GM23338 (cell line): ENCODE results near the gene VMO1. TPM values are rescaled to one million over a fixed set of nuclear protein-coding genes. Genes with fewer than 3 reads are reported as not detected.

Experiments
- polyA plus RNA-seq: library from polyadenylated mRNA; unstranded; fragments of >200 nt; fragmentation: Nextera tagmentation; extraction: Ambion mirVana; gene quantifications from 2 replicates; pipeline ENCODE4 v1.2.1, GENCODE V29; 2016
- total RNA-seq: library from RNA; depleted of rRNA; stranded (reverse); fragments of >200 nt; shearing (Covaris generic); gene quantifications from 2 replicates; pipeline ENCODE4 v1.2.3, GENCODE V29; 2014; rRNA removed

Gene VMO1
- total and polyA plus RNA-seq, 2 experiments from 2014 or later: 0.38 to 0.47 TPM

Other genes with a start within 250 kb of the VMO1 start
- 169 and 213 TPM in 2 replicates for gene MYBBP1A, start 231.0 kb downstream of the VMO1 start, total RNA-seq
- 66.4 and 70.7 TPM in 2 replicates for gene MYBBP1A, start 231.0 kb downstream of the VMO1 start, polyA plus RNA-seq
- gene GGT6, start 225.8 kb downstream of the VMO1 start, total RNA-seq: 0.24 TPM in 1 of 2 replicates, not detected in the other
- 0.12 TPM in 1 of 2 replicates, not detected in the other for gene GGT6, start 225.8 kb downstream of the VMO1 start, polyA plus RNA-seq
- gene SMTNL2, start 201.8 kb downstream of the VMO1 start, total RNA-seq: 1.7 and 4.3 TPM in 2 replicates
- gene SMTNL2, start 201.8 kb downstream of the VMO1 start, polyA plus RNA-seq: 1.3 and 3.1 TPM in 2 replicates
- 1.1 and 1.4 TPM in 2 replicates for gene ALOX15, start 144.7 kb downstream of the VMO1 start, total RNA-seq
- gene ALOX15, start 144.7 kb downstream of the VMO1 start, polyA plus RNA-seq: 0.28 and 1.2 TPM in 2 replicates
- gene PELP1, start 82.2 kb downstream of the VMO1 start, total RNA-seq: 91.0 and 123 TPM in 2 replicates
- 39.4 and 41.1 TPM in 2 replicates for gene PELP1, start 82.2 kb downstream of the VMO1 start, polyA plus RNA-seq
- gene ARRB2, start 75.7 kb downstream of the VMO1 start, total RNA-seq: 23.0 and 45.0 TPM in 2 replicates
- 37.3 and 39.5 TPM in 2 replicates for gene ARRB2, start 75.7 kb downstream of the VMO1 start, polyA plus RNA-seq
- 15.5 and 16.7 TPM in 2 replicates for gene MED11, start 54.9 kb downstream of the VMO1 start, total RNA-seq
- gene MED11, start 54.9 kb downstream of the VMO1 start, polyA plus RNA-seq: 32.8 and 33.3 TPM in 2 replicates
- gene ZMYND15, start 46.5 kb downstream of the VMO1 start, total RNA-seq: 1.4 TPM in 1 of 2 replicates, not detected in the other
- gene ZMYND15, start 46.5 kb downstream of the VMO1 start, polyA plus RNA-seq: 0.21 and 0.32 TPM in 2 replicates
- 4.1 and 6.8 TPM in 2 replicates for gene CXCL16, start 46.4 kb downstream of the VMO1 start, total RNA-seq
- gene CXCL16, start 46.4 kb downstream of the VMO1 start, polyA plus RNA-seq: 3.7 and 4.0 TPM in 2 replicates
- gene TM4SF5, start 14.5 kb downstream of the VMO1 start, total RNA-seq: not detected in 2 replicates
- gene TM4SF5, start 14.5 kb downstream of the VMO1 start, polyA plus RNA-seq: not detected in 2 replicates
- gene GLTPD2, start 2.6 kb upstream of the VMO1 start, total RNA-seq: 1.3 TPM in 1 of 2 replicates, not detected in the other
- 0.33 and 0.47 TPM in 2 replicates for gene GLTPD2, start 2.6 kb upstream of the VMO1 start, polyA plus RNA-seq
- 266 and 302 TPM in 2 replicates for gene PSMB6, start 9.8 kb upstream of the VMO1 start, total RNA-seq
- 465 and 502 TPM in 2 replicates for gene PSMB6, start 9.8 kb upstream of the VMO1 start, polyA plus RNA-seq
- 49.9 and 55.9 TPM in 2 replicates for gene PLD2, start 20.8 kb upstream of the VMO1 start, total RNA-seq
- 20.2 and 22.1 TPM in 2 replicates for gene PLD2, start 20.8 kb upstream of the VMO1 start, polyA plus RNA-seq
- 42.1 and 54.9 TPM in 2 replicates for gene MINK1, start 47.0 kb upstream of the VMO1 start, total RNA-seq
- gene MINK1, start 47.0 kb upstream of the VMO1 start, polyA plus RNA-seq: 17.3 and 19.4 TPM in 2 replicates
- 3.6 and 5.9 TPM in 2 replicates for gene C17orf107, start 113.2 kb upstream of the VMO1 start, total RNA-seq
- gene C17orf107, start 113.2 kb upstream of the VMO1 start, polyA plus RNA-seq: 0.78 and 1.9 TPM in 2 replicates
- gene CHRNE, start 116.7 kb upstream of the VMO1 start, total RNA-seq: 0.23 and 1.2 TPM in 2 replicates
- 0.24 and 0.50 TPM in 2 replicates for gene CHRNE, start 116.7 kb upstream of the VMO1 start, polyA plus RNA-seq
- gene GP1BA, start 145.9 kb upstream of the VMO1 start, total RNA-seq: not detected in 2 replicates
- gene GP1BA, start 145.9 kb upstream of the VMO1 start, polyA plus RNA-seq: 0.14 and 0.24 TPM in 2 replicates
- 70.4 and 73.6 TPM in 2 replicates for gene SLC25A11, start 153.7 kb upstream of the VMO1 start, total RNA-seq
- 35.7 and 37.8 TPM in 2 replicates for gene SLC25A11, start 153.7 kb upstream of the VMO1 start, polyA plus RNA-seq
- gene RNF167, start 153.9 kb upstream of the VMO1 start, total RNA-seq: 84.4 and 87.0 TPM in 2 replicates
- 60.1 and 61.2 TPM in 2 replicates for gene RNF167, start 153.9 kb upstream of the VMO1 start, polyA plus RNA-seq
- gene PFN1, start 162.2 kb upstream of the VMO1 start, total RNA-seq: 1,702 and 2,002 TPM in 2 replicates
- 3,646 and 3,709 TPM in 2 replicates for gene PFN1, start 162.2 kb upstream of the VMO1 start, polyA plus RNA-seq
- gene ENO3, start 164.8 kb upstream of the VMO1 start, total RNA-seq: 8.9 and 12.1 TPM in 2 replicates
- 19.6 and 25.5 TPM in 2 replicates for gene ENO3, start 164.8 kb upstream of the VMO1 start, polyA plus RNA-seq
- gene SPAG7, start 181.5 kb upstream of the VMO1 start, total RNA-seq: 77.9 and 85.3 TPM in 2 replicates
- 226 and 242 TPM in 2 replicates for gene SPAG7, start 181.5 kb upstream of the VMO1 start, polyA plus RNA-seq
- 3.3 and 4.4 TPM in 2 replicates for gene CAMTA2, start 201.3 kb upstream of the VMO1 start, total RNA-seq
- gene CAMTA2, start 201.3 kb upstream of the VMO1 start, polyA plus RNA-seq: 8.7 and 10.1 TPM in 2 replicates
- 2.1 TPM in 1 of 2 replicates, not detected in the other for gene INCA1, start 211.2 kb upstream of the VMO1 start, total RNA-seq
- 1.1 and 1.3 TPM in 2 replicates for gene INCA1, start 211.2 kb upstream of the VMO1 start, polyA plus RNA-seq
- 56.4 and 61.4 TPM in 2 replicates for gene KIF1C, start 211.6 kb upstream of the VMO1 start, total RNA-seq
- gene KIF1C, start 211.6 kb upstream of the VMO1 start, polyA plus RNA-seq: 13.5 and 16.8 TPM in 2 replicates
- gene SLC52A1, start 249.1 kb upstream of the VMO1 start, total RNA-seq: 0.63 and 1.3 TPM in 2 replicates
- gene SLC52A1, start 249.1 kb upstream of the VMO1 start, polyA plus RNA-seq: 0.21 and 0.50 TPM in 2 replicates